HG03342 (cell line): ENCODE measurements around the gene NTNG1.

ENCODE experiments used
- ATAC-seq: cut with Tn5 transposase; IDR thresholded peaks from one replicate; pipeline ENCODE4 v1.9.1; 2021; ENCODE audit warnings: mild to moderate bottlenecking, moderate library complexity; ENCODE audit not compliant: unreplicated experiment

Gene NTNG1

DNA sequence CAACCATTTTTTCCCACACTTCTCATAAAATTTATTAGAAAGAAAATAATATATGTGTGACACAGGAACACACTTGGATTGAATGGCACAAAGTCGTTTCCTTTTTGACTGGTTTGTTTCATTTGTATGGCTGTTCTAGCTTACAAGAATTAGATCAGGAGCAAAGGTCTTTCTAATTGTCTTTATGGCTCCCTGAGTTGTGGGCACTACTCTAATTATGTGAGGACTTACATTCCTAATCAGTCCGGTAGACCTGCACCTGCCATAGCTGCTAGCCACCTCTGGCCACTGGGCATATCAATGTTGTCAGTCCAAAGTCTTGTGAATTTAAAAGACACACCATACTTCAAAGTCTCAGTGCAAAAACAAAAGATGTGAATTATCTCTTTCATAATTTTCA, 346.7 kb downstream of the NTNG1 start:
- no peak for ATAC-seq

DNA sequence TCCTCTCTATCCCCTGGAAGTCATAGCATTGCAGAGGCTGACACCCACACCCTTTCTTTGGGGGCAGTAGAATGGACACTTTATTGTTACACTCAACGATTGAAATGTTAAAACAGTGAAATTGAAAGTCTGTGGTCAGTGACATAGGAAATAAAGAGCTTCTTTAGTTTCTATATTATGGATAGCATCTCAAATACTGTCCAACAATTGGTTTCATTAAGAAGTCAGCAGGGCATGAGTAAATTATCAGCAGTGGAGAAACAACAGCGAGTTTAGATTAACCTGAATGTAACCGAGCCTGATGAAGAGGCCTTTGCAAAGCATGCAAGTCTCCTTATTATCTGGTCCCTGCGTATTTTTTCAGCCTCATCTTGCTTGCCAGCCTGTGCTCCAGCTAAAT, 350.7 kb downstream of the NTNG1 start:
- ATAC-seq, result no peak

DNA sequence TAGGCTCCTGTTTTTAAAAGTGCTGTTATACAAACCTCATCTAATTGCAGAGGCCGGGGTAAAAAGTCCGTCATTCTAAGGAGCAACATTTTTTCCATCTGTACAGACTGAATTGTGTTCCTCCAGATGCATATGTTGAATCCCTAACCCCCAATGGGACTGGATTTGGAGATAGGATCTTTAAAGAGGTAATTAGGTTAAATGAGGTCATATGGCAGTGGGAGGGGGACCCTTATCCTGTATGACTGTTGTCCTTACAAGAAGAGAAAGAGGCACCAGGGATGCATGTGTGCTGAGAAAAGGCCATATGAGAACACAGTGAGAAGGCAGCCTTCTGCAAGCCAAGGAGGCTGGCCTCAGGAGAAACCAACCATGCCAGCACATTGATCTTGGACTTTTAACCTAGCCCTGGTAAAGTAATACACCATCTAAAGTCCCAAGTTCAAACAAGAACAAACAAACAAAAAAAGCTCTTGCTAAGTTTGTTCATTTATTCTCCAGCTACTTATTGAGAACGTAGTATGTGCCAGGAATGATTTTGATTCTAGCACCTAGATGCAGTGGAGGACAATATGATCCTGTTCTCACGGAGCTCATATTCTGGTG, 352.4 kb downstream of the NTNG1 start:
- no peak for ATAC-seq

DNA sequence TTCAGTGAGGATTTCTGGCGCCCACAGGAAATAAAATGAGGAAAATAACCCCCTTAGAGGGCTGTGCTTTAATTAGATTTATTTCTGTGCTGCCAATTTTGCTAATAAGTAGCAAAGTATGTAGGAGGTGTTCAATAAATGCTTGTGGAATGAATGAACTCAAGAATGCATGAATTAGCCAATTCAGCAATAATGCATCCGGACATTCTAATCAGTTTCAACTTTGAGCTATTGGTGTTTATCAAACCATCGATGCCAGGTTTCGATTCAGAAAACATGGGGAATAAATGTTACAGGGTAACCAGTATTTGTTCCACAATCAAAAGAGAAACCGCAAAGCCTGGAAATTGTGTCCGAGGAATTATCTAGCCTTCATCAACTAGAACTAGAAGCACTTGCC, 353.2 kb downstream of the NTNG1 start:
- no peak for ATAC-seq

DNA sequence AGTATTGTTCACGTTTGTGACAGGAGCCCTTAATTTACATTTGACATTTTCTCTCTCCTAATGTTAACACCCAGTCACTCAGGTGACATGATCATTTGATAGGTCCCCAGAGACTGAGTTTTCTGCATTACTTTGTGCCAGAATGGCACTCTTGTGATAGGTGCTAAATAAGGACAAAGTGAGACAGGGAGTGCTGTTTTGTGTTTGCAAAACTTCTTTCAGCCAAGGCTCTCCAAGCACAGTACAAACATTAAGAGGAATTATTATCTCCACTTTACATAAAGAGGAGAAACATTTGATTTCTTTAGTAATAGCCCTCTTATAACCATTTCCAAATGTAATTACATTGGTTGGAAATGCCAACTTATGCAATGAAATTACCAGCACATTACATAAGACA, 355.2 kb downstream of the NTNG1 start:
- ATAC-seq, result no peak

DNA sequence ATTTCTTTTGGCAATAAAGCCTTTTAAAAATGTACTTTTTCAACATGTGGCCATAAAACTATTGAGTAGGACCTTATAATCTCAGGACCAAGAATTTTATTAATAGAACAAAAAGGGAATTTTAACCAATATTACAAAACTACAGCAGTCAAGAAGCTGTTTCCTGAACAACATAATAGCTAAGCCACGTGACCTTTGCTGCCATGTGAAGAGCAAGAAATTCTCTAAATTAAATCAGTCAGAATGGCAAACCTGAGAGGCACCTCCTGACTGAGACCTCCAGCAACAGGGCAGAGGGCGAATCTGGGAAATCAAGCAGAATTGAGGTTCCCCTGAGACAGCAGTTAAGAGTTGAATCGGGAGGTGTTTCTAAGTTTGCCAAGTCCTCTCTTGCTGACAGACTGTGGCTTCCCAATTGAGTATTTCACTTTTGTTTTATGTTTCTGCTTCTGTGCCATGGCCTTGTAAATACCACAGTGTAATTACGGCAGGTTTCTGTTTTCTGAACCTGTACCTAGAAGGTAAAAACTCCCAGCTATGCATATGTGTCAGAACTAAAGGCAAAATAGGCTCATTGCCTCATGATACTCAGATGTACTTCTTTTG, 358.4 kb downstream of the NTNG1 start:
- peak; percentile 97 for ATAC-seq

DNA sequence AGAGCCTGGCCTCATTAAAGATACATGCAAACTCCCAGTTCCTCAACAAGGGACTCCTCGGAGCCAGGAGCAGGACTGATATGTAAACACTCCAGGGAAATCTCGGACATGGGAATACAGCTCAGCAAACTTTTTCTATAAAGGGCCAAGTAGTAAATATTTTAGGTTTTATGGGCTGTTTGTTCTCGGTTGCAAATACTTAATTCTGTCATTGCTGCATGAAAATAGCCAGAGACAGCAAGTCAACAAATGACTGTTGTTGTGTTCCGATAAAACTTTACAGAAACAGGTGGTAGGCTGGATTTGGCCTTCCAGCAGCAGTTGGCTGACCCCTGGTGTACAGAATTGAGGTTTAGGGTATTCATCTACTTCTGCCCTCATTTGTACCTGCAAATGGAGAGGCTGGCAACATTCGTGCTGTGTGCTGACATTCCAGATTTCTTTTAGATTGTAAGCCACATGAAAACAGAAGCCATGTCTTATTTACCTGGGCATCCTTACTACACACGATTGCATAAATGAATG, 360.3 kb downstream of the NTNG1 start:
- ATAC-seq, result no peak

DNA sequence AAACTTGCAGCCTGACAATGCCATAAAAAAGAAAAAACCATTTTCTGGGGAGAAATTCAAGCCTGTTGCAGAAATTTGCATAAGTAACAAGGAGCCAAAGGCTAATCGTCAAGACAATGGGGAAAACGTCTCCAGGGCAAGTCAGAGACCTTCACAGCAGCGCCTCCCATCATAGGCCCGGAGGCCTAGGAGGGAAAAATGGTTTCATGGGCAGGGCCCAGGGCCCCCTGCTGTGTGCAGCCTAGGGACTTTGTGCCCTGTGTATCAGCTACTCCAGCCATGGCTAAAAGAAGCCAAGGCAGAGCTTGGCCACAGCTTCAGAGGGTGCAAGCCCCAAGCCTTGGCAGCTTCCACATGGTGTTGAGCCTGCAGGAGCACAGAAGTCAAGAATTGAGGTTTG, 369.5 kb downstream of the NTNG1 start:
- ATAC-seq, result no peak

DNA sequence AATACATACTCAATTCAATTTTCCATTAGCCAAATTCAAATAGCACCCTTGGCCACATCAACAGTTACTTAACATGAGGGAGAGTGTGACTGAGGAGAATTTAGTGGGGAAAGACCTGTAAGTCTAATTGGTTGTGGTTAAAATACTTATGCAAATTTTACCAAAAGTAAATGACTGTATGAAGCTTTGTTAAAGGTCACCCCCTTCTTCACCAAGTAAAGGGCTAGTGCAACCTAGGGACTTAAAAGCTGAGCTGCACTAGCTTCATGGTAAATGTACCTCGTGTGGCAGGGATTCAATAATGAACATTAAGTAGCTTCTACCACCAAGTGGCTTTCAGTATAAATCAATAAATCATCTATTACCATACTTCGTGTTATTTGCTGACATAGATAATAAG, 372.0 kb downstream of the NTNG1 start:
- no peak for ATAC-seq

DNA sequence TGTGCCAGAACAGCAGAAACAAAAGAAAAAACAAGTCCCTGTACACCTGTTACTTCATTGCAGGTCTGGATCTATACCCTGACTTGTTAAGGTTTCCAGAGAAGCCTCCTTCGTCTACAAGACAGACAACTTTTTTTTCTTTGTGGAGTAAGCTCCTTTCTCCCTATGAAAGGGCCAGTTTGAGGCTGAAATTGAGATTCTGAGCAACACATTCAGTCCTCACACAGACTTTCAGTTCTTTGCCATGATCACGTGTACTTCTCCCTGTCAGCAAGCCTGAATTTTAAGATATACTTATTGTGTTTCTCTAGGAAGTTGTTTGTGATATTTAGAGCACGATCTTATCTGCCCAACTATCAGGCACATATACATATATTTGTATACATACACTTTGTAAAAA, 374.0 kb downstream of the NTNG1 start:
- ATAC-seq, result no peak

DNA sequence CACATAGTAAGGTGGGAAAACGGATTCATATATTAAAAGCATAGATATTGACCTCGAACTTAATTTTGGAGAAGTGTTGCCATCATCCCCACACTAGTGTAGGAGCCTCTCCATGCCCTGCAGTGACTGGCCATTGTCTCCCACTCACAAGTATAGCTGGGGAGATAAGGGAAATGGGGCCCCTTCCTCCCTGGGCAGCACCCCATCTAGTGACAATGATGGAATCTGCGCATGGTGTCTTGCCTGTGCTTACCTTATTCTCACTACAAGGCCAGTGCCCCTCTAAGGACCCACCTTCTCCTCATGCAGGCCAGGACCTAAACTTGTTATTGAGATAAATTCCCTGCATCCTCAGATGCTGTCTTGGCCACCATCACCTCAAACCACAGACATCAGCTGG, 374.9 kb downstream of the NTNG1 start:
- no peak for ATAC-seq

DNA sequence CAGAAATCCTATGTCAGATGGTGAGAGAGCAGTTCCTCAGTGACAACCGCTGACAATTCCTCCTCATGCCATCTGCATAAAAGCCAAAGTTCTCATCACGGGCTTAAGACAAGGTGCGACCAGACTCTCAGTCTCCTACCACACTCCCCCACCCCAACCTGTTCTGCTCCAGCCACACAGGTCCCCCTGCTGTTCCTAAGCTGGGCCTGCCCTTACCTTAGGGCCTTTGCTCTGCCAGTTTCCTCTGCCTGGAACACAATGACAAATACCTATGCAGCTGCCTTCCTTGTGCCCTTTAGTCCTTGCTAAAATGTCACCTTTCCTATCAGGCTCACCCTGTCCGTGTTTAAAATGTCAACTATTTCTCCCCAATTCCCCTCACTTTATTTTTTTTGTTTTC, 382.2 kb downstream of the NTNG1 start:
- ATAC-seq, result no peak

DNA sequence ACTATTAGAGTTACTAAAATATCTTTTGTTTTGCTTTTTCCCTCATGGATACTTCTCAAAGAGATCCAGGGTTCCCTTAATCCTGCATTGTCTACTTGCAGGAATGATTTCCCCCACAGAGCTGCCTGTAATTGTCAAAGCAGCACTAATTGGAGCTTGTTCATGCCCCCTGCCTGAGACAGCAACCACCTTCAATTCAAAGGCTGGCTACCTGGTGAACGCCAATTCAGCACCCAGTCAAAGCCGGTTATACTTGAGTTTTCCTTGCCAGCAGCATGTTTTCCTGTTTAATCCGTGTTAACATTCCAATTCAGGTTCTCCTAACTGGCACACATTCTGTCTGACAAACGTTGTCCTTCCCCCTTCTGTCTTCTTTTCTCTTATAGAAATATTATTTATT, 382.9 kb downstream of the NTNG1 start:
- ATAC-seq, result no peak

DNA sequence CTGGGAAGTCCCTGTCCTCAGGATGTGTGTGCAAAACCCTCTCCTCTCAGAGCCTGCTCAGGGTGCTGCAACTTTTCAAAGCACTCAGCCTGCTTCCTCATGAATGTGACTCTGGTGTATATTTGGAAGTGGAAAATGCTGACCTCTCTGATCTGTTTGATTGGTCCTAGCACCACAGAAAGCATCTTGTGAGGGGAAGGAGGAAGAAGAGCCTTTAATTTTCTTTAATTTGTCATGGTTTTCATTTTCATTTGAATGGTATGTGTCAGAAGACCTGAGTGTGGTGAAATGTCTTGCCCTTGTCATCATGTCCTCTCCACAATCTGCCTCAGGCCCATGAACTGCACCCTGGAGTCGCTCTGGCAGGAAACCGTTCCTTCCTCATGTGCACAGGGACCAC, 383.5 kb downstream of the NTNG1 start:
- ATAC-seq, result no peak

DNA sequence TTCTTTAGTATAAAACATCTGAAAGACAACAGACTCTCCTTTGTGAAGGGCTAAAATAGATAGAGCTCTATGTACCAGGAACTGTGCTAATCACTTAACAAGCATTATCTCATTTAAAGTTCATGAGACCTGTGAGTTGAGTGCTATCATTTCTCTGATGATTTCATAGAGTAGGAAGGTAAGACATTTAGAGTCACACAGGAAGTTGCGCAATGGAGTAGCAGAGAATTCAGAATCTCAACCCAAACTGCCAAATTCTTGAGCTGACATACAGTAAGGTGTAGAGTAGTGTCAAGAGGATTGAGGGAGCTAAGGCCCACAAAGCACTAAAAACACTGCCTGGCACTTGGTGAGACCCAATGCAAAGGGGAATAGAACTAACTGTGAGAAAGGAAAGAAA, 384.3 kb downstream of the NTNG1 start:
- no peak for ATAC-seq

DNA sequence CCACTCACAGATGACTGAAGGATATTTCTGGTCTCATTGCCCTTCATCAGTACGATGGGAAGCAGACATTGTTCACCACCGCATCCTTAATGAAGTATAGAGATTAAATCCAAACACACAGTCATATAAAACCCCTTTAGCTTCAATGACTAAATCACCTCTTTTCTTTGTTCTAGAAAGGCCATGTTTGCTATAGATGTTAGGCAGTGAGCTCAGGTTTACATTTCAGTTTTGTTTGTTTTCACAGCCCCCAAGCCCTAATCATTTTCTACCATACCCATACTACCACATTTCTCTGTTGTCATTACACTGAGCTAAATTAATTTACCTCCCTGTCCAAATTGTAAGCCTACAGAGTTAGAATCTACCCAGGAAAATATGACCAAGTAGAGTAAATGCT, 385.1 kb downstream of the NTNG1 start:
- ATAC-seq, result no peak

DNA sequence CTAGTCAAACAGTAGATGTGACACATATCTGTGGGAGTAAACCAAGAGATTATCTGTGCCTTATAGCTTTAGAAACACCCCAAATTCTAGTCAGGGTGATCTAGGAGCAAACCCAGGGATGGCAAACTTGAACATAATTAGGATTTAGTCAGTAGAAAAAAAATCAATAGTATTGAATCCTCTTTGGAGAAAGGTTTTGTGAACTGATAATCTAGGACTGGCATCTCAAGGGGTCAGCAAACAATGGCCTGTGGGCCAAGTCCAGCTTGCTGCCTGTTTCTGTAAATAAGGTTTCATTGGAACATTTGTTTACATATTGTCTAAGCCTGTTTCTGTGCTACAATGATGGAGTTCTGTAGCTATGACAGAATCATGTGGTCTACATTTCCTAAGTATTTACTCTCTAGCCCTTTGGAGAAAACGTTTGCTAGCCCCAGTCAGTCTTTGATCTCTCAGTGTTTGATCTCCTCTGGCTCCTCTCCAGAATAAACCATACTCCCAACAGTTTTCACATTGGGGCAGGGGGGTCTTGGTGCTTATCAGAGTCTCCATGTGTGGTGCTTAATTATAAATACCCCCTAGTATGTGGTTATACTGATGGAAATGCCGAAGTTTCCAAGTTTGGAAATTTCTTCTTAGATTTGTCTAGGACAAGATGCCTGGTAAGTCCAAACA, 385.8 kb downstream of the NTNG1 start:
- no peak for ATAC-seq

DNA sequence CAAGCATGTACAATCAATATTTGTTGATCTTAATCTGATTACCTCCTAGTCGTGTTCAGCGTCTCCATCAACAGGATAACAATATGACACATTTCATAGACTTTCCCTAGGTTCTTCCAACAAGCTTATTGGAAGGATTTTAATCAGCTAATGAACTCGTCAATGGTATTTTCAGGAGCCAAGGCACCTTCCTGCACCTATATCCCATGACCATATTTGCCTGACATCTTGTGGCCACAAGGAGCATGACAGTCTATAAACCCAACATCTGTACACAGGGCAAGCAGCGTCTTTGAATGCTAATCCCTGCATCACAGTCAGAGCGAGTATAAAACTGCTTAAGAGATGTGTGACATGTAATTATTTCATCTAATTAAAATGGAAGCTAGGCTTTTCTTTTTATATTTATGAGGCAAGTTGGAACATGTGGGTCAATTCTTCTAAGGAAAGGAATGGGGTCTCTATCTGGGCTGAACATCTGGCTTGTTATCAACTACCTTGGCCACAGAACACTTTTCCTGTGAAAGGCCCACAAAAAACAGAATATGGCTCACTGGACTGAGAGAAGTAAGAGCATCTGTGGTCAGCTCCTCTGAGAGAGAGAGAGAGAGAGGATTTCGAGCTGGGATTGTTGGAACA, 388.8 kb downstream of the NTNG1 start:
- peak; percentile 97 for ATAC-seq

DNA sequence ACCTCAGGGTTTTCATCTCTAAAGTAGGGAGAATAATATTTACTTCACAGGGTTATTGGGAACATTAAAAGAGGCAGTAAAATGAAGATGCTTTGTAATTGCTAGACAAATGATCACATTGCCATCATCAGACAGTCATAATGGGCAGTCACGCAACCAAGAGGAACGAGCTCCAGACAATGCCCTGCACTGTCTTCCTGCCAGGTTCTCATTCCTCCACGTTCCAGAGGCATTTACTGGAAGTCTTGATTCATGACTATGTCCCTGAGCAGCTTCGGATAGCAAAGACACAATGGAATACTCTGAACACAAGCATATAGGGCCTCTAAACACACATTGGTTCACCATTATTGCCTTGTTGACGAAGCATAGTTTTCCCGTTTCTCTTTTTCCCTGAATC, 389.7 kb downstream of the NTNG1 start:
- no peak for ATAC-seq

DNA sequence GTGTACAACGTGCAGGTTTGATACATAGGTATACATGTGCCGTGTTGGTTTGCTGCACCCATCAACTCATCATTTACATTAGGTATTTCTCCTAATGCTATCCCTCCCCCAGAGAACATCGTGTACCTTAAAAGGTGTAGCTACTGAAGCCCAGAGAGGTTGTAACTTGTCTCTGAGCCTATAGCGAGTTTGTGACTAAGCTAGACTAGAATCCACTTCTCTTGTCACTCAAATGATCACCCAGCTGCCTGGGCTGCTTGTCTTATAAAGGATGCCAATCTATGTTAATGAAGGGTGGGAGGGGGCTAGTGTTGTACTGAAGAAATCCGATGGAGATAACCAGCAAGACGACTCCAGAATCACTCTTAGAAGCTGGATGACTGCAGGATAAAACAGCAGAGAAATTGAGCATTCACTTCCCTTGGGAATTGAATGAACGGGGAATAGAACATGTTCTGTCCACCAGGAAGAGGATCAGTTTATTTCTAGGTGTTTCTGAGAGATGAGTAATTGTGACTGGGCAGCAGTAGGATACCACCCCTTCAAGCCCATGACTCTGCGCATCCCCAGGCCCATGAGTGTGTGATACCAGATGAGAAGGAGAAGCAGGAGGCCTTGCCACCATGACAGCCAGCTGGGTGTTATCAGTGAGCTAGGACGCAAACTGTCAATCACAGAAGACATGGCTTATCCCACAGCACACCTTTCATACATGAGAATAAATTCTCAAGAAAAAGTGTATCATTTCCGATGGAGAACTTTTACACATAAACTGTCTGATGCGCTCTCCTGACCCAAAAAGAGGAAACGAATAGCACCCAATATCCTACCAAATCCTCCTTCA, 390.4 kb downstream of the NTNG1 start:
- no peak for ATAC-seq

DNA sequence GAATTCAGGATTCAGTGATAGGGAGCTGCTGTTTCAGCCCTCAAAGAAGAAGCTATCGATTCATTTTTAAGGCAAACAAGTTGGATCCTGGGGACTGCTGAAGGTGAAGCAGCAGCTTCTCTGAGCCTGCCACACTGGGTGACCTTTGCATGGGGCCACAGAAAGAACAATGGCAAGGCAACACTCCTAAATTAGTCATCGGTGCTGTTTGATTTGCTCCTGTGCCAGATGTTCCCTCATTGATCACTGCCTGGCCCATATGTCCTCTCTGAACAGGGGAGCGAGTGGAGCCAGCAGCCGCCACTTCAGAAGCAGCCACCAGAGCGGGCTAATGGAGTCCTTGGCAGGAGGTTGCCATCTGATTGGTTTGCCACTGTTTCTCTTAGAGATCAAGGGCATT, 391.5 kb downstream of the NTNG1 start:
- ATAC-seq, result no peak
